Globus pallidus (tissue), 1 donor: ENCODE results near the gene LST1.
A peak's percentile ranks its signal among the peaks of the same experiment; 100 is the strongest.

Experiments used
- DNase-seq: peaks from one replicate; pipeline ENCODE4 v3.0.0-alpha.2; 2015; ENCODE audit warnings: low spot score

The LST1 gene

DNA sequence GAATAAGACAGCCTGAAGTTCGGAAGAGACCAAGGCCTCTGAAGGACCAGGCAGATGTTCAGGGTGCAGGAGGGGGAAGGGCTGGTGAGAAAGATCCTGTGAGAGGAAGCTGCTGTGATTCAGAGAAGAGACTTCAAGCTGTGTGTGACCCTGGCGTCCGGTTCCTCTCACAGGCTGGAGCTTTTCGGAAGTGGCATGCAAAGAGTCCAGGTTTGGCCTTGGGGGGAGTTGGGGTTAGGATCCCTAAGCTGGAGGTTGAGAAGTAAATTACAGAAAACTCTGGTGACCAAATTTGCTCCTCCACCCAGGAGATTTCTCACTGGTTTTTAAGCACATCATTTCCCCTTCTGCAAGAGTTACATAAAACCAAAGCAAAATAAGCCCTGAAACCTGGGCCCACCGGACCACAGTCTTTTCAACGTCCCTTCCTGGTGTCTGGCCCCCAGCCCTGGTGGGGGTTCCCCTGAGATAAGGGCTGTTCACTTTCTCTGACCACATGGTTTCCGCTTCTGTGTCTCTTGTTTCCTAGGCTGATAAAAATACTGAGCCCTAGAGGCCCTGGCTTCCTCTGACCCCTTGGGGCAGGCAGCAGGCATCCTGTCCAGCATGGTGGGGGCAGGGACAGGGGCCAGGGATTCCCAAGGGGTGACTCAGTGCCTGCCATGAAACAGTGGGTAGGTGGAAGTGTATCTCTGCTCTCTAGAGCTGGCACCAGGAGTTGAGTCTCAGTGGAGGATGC, 25.9 kb upstream of the LST1 start:
- DNase-seq: peak; percentile 57

DNA sequence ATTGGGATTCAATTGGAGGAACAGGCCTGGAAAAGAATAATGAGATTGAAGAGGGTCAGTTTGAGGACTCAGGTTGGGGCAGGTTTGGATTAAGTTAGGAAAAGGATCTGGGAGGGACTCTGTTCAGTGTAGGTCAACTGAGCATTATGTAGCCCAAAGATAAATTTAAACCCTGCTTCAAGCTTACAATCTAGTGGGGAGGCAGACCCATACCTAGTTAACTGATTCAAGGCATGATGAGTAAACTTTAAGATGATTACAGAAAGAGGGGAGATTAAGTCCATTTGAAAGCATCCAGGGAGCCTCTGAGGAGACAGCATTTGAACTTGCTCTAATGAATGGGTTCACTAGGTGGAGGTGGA, 25.4 kb upstream of the LST1 start:
- DNase-seq: no peak

DNA sequence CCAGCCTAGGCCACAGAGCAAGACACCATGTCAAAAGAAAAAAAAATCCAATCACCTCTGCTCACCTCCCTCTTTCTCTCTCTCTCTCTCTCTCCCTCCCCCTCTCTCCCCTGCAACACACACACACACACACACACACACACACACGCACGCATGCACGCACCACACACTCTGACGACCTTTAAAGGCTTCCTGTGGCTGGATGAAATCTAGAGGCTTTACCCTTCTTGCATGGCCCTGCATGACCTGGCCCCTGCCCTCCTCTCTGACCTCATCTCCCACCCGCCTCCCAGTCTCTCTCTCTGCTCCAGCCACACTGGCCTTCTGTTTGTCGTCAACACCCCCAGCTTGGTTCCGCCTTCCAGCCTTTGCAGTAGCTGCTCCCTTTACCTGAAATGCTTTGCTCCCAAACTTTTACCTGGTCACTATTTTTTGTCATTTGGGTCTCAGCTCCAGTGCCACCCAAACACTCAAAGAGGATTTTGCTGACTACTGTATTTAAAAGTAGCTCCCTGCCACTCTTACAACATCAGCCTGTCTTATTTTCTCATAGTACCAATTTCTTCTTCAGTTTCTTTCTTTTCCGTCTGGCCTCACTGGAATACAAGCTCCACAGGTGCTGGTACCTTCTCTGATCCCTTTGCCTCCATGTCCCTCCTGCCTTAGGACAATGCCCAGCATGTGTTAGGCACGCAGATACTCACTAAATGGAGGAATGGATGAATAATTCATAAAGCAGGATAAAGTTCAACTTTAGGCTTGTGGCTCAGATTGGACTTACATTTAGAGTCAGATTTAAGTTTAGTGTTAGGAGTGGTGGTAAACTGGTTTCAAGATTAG, 18.3 kb upstream of the LST1 start:
- DNase-seq: no peak

DNA sequence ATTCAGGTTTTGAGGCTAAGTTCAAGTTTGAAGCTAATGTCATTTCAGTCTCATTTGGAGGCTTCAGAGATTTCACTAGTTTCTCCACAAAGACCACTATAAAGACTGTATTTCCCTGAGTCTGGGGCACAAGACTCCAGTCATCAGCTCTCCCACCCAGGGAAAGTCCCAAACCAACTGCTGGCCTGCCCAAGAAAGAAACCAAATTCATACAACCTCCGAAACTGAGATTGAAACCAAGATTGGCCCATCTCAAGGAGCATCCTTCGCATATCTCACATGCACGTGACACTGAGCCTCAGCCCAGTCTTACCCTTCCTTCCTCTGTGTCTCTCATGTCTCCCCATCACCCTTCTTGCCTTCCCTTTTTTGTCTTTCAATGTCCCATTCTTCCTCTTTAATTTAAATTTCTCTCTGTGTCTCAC, 17.5 kb upstream of the LST1 start:
- DNase-seq: peak; percentile 16

DNA sequence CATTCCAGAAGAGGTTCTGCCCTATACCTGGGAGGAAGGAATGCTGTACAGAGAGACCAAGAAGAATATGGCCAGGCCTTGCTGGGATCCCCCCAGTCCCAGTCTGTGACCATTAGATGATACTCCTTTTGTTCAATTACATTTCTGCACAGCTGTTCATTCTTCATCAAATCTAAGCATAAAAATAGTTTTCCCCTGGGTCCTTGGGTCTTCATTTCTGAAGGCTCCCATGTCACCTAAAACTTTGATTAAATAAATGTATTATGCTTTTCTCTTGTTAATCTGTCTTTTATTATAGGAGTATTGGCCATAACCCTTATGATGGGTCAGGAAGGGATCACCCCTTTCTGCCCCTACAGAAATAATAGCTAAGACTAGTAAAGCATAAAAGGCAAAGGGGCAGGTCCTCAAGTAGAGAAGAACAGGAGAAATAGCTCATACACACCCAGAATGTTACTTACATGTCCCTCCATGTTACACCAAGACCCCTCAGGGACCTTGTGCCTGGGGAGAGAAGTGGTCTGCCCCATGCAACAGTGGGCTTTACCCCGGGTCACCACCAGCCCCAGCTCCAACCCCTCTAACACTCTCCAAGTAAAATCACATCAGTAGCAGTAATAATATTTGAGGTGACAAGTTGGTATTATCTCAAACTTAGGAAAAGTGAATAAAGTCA, 16.1 kb upstream of the LST1 start:
- no peak for DNase-seq

DNA sequence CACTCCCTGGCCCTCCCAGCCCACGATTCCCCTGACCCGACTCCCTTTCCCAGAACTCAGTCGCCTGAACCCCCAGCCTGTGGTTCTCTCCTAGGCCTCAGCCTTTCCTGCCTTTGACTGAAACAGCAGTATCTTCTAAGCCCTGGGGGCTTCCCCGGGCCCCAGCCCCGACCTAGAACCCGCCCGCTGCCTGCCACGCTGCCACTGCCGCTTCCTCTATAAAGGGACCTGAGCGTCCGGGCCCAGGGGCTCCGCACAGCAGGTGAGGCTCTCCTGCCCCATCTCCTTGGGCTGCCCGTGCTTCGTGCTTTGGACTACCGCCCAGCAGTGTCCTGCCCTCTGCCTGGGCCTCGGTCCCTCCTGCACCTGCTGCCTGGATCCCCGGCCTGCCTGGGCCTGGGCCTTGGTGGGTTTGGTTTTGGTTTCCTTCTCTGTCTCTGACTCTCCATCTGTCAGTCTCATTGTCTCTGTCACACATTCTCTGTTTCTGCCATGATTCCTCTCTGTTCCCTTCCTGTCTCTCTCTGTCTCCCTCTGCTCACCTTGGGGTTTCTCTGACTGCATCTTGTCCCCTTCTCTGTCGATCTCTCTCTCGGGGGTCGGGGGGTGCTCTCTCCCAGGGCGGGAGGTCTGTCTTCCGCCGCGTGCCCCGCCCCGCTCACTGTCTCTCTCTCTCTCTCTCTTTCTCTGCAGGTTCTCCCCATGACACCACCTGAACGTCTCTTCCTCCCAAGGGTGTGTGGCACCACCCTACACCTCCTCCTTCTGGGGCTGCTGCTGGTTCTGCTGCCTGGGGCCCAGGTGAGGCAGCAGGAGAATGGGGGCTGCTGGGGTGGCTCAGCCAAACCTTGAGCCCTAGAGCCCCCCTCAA, 13.8 kb upstream of the LST1 start, which contains the start of gene LTA:
TSS of gene LTA (plus strand) at position 249 of the 871 bp plus-strand sequence. CDS start at position 703, 454 bp downstream.
- DNase-seq: no peak

DNA sequence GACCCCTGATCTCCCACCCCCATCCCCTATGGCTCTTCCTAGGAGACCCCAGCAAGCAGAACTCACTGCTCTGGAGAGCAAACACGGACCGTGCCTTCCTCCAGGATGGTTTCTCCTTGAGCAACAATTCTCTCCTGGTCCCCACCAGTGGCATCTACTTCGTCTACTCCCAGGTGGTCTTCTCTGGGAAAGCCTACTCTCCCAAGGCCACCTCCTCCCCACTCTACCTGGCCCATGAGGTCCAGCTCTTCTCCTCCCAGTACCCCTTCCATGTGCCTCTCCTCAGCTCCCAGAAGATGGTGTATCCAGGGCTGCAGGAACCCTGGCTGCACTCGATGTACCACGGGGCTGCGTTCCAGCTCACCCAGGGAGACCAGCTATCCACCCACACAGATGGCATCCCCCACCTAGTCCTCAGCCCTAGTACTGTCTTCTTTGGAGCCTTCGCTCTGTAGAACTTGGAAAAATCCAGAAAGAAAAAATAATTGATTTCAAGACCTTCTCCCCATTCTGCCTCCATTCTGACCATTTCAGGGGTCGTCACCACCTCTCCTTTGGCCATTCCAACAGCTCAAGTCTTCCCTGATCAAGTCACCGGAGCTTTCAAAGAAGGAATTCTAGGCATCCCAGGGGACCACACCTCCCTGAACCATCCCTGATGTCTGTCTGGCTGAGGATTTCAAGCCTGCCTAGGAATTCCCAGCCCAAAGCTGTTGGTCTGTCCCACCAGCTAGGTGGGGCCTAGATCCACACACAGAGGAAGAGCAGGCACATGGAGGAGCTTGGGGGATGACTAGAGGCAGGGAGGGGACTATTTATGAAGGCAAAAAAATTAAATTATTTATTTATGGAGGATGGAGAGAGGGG, 12.6 kb upstream of the LST1 start:
- DNase-seq: no peak

DNA sequence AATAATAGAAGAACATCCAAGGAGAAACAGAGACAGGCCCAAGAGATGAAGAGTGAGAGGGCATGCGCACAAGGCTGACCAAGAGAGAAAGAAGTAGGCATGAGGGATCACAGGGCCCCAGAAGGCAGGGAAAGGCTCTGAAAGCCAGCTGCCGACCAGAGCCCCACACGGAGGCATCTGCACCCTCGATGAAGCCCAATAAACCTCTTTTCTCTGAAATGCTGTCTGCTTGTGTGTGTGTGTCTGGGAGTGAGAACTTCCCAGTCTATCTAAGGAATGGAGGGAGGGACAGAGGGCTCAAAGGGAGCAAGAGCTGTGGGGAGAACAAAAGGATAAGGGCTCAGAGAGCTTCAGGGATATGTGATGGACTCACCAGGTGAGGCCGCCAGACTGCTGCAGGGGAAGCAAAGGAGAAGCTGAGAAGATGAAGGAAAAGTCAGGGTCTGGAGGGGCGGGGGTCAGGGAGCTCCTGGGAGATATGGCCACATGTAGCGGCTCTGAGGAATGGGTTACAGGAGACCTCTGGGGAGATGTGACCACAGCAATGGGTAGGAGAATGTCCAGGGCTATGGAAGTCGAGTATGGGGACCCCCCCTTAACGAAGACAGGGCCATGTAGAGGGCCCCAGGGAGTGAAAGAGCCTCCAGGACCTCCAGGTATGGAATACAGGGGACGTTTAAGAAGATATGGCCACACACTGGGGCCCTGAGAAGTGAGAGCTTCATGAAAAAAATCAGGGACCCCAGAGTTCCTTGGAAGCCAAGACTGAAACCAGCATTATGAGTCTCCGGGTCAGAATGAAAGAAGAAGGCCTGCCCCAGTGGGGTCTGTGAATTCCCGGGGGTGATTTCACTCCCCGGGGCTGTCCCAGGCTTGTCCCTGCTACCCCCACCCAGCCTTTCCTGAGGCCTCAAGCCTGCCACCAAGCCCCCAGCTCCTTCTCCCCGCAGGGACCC, 11.7 kb upstream of the LST1 start:
- DNase-seq: no peak

DNA sequence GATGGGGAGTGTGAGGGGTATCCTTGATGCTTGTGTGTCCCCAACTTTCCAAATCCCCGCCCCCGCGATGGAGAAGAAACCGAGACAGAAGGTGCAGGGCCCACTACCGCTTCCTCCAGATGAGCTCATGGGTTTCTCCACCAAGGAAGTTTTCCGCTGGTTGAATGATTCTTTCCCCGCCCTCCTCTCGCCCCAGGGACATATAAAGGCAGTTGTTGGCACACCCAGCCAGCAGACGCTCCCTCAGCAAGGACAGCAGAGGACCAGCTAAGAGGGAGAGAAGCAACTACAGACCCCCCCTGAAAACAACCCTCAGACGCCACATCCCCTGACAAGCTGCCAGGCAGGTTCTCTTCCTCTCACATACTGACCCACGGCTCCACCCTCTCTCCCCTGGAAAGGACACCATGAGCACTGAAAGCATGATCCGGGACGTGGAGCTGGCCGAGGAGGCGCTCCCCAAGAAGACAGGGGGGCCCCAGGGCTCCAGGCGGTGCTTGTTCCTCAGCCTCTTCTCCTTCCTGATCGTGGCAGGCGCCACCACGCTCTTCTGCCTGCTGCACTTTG, 10.7 kb upstream of the LST1 start, which contains the start of gene TNF:
TSS of gene TNF (plus strand) at position 231 of the 567 bp plus-strand sequence. CDS start at position 408, 177 bp downstream.
- DNase-seq: peak; percentile 50

DNA sequence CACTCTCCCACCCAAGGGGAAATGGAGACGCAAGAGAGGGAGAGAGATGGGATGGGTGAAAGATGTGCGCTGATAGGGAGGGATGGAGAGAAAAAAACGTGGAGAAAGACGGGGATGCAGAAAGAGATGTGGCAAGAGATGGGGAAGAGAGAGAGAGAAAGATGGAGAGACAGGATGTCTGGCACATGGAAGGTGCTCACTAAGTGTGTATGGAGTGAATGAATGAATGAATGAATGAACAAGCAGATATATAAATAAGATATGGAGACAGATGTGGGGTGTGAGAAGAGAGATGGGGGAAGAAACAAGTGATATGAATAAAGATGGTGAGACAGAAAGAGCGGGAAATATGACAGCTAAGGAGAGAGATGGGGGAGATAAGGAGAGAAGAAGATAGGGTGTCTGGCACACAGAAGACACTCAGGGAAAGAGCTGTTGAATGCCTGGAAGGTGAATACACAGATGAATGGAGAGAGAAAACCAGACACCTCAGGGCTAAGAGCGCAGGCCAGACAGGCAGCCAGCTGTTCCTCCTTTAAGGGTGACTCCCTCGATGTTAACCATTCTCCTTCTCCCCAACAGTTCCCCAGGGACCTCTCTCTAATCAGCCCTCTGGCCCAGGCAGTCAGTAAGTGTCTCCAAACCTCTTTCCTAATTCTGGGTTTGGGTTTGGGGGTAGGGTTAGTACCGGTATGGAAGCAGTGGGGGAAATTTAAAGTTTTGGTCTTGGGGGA, 10.0 kb upstream of the LST1 start:
- no peak for DNase-seq

DNA sequence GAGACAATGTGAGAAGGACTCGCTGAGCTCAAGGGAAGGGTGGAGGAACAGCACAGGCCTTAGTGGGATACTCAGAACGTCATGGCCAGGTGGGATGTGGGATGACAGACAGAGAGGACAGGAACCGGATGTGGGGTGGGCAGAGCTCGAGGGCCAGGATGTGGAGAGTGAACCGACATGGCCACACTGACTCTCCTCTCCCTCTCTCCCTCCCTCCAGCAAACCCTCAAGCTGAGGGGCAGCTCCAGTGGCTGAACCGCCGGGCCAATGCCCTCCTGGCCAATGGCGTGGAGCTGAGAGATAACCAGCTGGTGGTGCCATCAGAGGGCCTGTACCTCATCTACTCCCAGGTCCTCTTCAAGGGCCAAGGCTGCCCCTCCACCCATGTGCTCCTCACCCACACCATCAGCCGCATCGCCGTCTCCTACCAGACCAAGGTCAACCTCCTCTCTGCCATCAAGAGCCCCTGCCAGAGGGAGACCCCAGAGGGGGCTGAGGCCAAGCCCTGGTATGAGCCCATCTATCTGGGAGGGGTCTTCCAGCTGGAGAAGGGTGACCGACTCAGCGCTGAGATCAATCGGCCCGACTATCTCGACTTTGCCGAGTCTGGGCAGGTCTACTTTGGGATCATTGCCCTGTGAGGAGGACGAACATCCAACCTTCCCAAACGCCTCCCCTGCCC, 9.0 kb upstream of the LST1 start:
- no peak for DNase-seq

DNA sequence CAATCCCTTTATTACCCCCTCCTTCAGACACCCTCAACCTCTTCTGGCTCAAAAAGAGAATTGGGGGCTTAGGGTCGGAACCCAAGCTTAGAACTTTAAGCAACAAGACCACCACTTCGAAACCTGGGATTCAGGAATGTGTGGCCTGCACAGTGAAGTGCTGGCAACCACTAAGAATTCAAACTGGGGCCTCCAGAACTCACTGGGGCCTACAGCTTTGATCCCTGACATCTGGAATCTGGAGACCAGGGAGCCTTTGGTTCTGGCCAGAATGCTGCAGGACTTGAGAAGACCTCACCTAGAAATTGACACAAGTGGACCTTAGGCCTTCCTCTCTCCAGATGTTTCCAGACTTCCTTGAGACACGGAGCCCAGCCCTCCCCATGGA, 8.5 kb upstream of the LST1 start:
- no peak for DNase-seq

DNA sequence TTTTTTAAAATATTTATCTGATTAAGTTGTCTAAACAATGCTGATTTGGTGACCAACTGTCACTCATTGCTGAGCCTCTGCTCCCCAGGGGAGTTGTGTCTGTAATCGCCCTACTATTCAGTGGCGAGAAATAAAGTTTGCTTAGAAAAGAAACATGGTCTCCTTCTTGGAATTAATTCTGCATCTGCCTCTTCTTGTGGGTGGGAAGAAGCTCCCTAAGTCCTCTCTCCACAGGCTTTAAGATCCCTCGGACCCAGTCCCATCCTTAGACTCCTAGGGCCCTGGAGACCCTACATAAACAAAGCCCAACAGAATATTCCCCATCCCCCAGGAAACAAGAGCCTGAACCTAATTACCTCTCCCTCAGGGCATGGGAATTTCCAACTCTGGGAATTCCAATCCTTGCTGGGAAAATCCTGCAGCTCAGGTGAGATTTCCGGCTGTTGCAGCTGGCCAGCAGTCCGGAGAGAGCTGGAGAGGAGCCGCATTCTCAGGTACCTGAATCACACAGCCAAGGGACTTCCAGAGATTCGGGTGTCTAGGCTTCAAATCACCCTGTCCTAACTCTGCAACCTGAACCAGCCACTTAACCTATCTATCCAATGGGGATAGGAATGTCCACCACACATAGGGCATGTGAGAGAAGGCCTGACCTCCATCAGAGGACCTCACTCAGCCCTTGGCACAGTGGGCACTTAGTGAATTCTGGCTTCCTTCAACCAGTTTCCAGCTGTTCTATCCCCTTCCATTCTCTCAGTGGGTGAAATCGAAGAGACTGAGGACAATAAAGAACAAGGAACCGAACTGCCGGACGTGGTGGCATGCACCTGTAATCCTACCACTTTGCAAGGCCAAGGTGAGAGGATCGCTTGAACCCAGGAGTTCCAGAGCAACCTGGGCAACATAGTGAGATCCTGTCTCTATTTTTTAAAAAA, 7.6 kb upstream of the LST1 start:
- no peak for DNase-seq

DNA sequence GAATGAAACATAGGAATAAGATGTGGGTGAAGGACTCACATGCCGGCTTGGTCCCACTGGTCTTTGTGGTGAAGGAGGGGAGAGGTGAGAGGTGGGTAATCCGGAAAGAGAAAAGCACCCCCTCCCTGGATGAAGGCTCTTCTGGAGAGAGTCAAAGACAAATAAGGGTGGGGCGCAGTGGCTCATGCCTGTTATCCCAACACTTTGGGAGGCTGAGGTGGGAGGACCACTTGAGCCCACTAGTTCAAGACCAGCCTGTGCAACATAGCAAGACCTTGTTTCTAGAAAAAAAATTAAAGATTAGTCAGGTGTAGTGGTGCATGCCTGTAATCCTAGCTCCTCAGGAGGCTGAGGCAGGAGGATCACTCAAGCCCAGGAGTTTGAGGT, 7.0 kb upstream of the LST1 start:
- DNase-seq: no peak

DNA sequence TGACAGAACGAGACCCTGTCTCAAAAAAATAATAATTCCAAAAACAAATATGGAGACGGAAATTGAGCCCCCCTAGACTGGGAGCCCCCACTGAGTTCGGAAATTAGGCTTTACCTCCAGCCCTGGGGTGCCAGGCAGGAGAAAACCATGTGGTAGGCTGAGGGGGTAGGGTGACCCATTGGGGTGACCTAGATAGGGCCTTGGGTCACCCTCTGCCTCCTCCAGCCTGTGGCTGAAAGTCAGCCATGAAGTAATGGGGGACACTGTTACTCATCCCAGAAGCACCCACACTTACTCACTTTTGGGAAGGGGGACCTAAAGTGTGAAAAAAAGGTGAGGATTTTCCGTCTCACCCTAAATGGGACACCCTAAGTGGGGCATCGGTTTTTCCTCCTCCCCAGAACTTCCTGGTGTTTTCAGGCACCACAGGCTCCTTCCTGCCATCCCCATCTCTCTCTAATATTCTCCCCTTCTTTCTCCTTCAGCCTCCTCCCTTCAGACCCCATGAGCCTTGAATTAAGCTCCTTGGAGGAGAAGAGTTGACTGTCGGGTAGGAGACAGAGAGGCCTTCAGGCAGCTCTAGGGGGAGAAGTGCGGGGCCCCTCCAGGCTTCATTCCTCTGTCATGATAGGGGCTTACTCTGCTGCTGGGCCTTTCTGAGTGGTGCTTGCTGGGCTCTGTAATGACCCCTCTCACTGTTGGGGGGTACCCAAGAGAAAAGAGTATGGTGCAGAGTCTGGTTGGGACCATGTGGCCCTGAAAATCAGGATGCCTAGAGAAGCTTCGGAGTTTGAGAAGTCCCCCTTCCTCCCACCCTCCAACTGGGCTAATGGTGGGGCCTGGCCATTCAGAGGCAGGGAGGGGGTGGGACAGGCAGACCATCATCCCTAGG, 6.3 kb upstream of the LST1 start:
- no peak for DNase-seq

DNA sequence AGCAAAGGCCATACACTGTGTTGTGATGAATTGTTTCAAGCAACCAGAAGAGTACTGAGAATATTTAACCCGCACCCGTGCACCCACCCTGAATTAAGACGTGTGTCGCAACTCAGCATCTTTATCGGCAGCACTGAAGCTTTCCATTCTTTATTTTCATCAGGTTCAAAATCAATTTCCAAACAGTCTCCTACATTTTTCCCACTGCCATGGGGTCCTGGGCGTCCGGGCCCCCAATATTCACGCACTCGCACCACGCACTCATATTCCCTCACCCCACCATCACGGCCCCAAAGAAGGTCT, 5.7 kb upstream of the LST1 start:
- DNase-seq: no peak
